Medulla oblongata (tissue), 1 donor: ENCODE results near the gene IRAK2.
"Not testable (repeated sequence)": the region's sequence is repeated elsewhere in the genome, so short reads cannot be mapped to it uniquely, and the experiment has no call there.

ENCODE experiments used
- DNase-seq: peaks from one replicate; pipeline ENCODE4 v3.0.0-alpha.2; 2015; ENCODE audit errors: extremely low spot score

The IRAK2 gene

GRCh38 chr3:10160925-10161324 is 3.8 kb upstream of the IRAK2 start:
- no peak for DNase-seq

GRCh38 chr3:10162185-10162584 is 2.5 kb upstream of the IRAK2 start:
- DNase-seq: no peak

GRCh38 chr3:10164201-10164545 is 546 bp upstream of the IRAK2 start:
- not testable (repeated sequence) for DNase-seq

- DNase-seq: no peak
These were observed 1.5 kb downstream of the IRAK2 start for GRCh38 chr3:10166213-10166604.

GRCh38 chr3:10169000-10169496 is 4.3 kb downstream of the IRAK2 start:
- DNase-seq: no peak

- no peak for DNase-seq
These were observed 6.3 kb downstream of the IRAK2 start for GRCh38 chr3:10170915-10171478.

- DNase-seq: no peak
These were observed 8.6 kb downstream of the IRAK2 start for GRCh38 chr3:10173095-10173925.

GRCh38 chr3:10173926-10174435 is 9.3 kb downstream of the IRAK2 start:
- DNase-seq: peak; percentile 91

- not testable (repeated sequence) for DNase-seq
These were observed 10.6 kb downstream of the IRAK2 start for GRCh38 chr3:10175334-10175733.

- DNase-seq: not testable (repeated sequence)
These were observed 11.4 kb downstream of the IRAK2 start for GRCh38 chr3:10176150-10176549.

- no peak for DNase-seq
These were observed 13.0 kb downstream of the IRAK2 start for GRCh38 chr3:10177737-10178136.

- DNase-seq: no peak
These were observed 14.2 kb downstream of the IRAK2 start for GRCh38 chr3:10178892-10179291.

- no peak for DNase-seq
These were observed 15.6 kb downstream of the IRAK2 start for GRCh38 chr3:10180289-10180688.

GRCh38 chr3:10180738-10181295 is 16.1 kb downstream of the IRAK2 start:
- no peak for DNase-seq

- no peak for DNase-seq
These were observed 18.2 kb downstream of the IRAK2 start for GRCh38 chr3:10182950-10183349.

GRCh38 chr3:10184250-10184649 is 19.5 kb downstream of the IRAK2 start:
- no peak for DNase-seq

- peak; percentile 40 for DNase-seq
These were observed 21.4 kb downstream of the IRAK2 start for GRCh38 chr3:10185804-10186762.

GRCh38 chr3:10187290-10187876 is 22.7 kb downstream of the IRAK2 start:
- peak; percentile 76 for DNase-seq

GRCh38 chr3:10187944-10188343 is 23.2 kb downstream of the IRAK2 start:
- DNase-seq: no peak

- no peak for DNase-seq
These were observed 24.3 kb downstream of the IRAK2 start for GRCh38 chr3:10188804-10189556.
